ENCODE results near the gene MPZL1.
A peak's percentile ranks its signal among the peaks of the same experiment; 100 is the strongest.

MPZL1 gene

DNA sequence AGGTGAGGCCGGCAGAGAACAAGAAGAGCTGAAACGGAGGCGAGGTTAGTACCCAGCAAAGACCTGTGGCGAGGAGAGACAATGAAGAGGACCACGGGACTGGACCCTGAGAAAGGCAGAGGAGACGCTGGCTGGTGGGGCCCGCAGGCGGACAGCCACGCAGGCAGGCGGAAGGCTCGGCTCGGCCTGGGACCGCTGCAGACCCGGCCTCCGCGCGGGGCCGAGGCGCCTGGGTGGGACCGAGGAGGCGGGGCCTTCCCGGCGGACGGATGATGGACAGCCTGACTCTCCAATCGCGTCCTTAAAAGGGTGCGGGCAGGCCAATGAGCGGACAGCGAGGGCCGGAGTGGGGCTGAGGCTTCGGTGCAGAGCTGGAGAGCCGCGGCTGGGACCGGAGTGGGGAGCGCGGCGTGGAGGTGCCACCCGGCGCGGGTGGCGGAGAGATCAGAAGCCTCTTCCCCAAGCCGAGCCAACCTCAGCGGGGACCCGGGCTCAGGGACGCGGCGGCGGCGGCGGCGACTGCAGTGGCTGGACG is at the start of gene MPZL1:
TSS of gene MPZL1 (plus strand) at position 366 of the 535 bp plus-strand sequence. CDS start 170 bp downstream, outside the sequence.
- Histone ChIP-seq H3K27ac (peak within 1 kb of the TSS; percentile 73 to 94), H3K4me3 (peak within 1 kb of the TSS; percentile 94)
- peak; percentile 96 for DNase-seq (ENCODE audit: low spot score)
- TF ChIP-seq, protein P1, sequence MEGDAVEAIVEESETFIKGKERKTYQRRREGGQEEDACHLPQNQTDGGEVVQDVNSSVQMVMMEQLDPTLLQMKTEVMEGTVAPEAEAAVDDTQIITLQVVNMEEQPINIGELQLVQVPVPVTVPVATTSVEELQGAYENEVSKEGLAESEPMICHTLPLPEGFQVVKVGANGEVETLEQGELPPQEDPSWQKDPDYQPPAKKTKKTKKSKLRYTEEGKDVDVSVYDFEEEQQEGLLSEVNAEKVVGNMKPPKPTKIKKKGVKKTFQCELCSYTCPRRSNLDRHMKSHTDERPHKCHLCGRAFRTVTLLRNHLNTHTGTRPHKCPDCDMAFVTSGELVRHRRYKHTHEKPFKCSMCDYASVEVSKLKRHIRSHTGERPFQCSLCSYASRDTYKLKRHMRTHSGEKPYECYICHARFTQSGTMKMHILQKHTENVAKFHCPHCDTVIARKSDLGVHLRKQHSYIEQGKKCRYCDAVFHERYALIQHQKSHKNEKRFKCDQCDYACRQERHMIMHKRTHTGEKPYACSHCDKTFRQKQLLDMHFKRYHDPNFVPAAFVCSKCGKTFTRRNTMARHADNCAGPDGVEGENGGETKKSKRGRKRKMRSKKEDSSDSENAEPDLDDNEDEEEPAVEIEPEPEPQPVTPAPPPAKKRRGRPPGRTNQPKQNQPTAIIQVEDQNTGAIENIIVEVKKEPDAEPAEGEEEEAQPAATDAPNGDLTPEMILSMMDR (IDR thresholded peaks at IDR 0.05) = no peak

DNA sequence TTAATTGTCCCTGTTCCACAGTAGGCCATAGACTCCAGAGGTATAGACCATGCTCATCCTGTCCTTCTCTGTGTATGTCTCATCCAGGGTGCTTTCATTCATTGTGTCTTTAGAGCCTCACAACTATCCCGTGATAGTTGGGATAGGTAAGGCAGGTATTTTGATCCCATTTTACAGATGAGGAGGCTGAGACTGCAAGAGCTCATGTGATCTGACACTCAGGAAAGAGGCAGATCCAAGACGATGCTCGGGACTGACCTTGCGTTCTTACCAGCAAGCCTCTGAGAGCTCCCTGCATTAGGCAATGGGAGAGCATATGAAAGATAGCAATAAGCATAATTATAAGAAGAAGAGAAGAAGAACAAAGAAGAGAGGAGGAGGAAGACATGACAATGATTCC is 49.0 kb upstream of the MPZL1 start:
- no peak overlapping the region for H3K4me3 ChIP-seq
- DNase-seq (ENCODE audit: low spot score) = no peak
- H3K27ac ChIP-seq = no peak overlapping the region
- TF ChIP-seq, protein P1 (IDR thresholded peaks at IDR 0.05) = no peak

DNA sequence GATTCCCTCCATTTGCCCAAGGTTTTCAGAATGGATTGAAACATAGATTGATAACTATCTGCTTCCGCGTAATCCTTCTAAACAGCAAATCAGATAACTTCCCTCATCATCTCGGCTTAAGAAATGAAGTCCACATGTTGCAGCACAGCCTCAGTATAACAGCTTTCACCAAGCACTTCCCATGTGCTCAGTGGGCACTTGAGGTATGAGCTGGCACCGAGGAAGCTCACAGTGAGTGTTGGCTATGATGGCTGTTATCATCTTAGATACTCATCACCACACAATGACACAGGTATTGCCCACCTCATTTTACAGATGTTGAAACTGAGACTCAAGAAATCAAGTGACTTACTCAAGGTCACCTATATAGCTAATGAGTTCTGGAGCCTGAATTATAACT is 48.5 kb upstream of the MPZL1 start:
- TF ChIP-seq, protein P1 (IDR thresholded peaks at IDR 0.05) = no peak
- Histone ChIP-seq H3K27ac (no peak overlapping the region), H3K4me3 (no peak overlapping the region)
- no peak for DNase-seq (ENCODE audit: low spot score)

DNA sequence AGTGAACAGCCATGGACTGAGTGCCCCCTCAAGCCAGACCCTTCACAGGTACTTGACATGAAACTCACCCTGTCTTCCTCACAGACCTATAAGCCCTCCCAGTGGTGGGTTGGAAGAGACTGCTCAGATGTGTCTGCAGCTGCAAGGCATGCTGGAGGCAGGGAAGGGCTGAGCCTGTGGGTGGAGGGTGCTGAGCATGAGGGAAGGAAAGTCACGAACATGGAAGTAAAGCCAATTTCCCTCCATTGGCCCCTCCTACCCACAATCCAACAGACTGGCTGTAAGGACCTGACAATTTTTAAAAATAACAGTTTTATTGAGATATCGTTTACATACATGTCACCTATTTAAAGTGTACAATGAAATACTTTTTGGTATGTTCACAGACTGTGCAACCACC is 47.6 kb upstream of the MPZL1 start:
- H3K4me3 ChIP-seq = no peak overlapping the region
- TF ChIP-seq, protein P1 (IDR thresholded peaks at IDR 0.05) = no peak
- no peak overlapping the region for H3K27ac ChIP-seq
- DNase-seq (ENCODE audit: low spot score) = no peak

DNA sequence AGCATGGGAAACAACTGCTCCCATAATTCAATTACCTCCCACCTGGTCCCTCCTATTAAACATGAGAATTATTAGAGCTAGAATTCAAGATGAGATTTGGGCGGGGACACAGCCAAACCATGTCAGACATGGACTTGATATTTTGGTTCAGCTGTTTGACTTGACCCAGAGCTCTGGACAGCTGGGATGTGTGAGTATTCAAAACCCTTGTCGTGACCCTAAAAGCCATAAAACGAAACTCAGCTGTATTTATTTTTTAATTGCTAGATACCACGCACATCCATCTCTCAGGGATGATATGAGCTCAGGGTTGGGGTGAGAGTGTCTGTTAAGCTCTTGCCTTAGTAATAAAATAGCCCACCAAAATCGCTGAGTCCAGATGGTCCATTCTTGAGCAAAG is 46.3 kb upstream of the MPZL1 start:
- TF ChIP-seq, protein P1 (IDR thresholded peaks at IDR 0.05) = no peak
- DNase-seq (ENCODE audit: low spot score) = no peak
- H3K27ac ChIP-seq = no peak overlapping the region
- no peak overlapping the region for H3K4me3 ChIP-seq

DNA sequence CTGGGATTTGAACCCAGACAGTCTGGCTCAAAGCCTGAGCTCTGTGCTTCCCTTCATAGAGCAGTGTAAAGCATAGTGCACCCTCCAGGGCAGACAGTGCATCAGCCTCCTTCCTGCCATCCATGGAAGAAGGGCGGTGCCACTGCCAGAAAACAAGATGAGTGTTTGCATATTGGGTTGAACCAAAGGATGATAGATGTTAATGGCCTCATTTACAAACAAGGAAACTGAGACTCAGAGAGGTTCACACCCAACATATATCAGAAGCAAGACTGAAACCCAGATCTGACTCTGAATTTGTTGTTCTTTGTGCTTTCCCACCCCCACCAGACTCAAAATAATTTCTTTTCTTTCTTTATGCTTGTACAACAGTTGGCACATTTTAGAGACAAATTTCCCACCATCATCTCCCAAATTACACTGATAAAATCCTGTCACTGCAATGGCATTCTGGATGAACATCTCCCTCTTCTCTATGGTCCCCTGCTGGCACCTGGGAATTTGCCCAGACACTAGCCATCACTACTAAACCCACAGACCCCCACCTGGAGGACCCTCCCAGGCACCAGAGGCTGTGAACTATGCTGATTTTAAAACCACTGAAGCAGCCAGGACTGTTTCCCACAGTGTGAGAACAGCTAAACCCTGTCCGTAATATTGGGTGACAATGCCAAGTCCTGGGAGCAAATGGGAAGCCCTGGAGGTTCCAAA is 45.4 kb upstream of the MPZL1 start:
- TF ChIP-seq, protein P1 (IDR thresholded peaks at IDR 0.05) = no peak
- no peak for DNase-seq (ENCODE audit: low spot score)
- H3K4me3 ChIP-seq = no peak overlapping the region
- no peak overlapping the region for H3K27ac ChIP-seq

Measured in coronary artery (tissue), 2 donors.